ENCODE results near the gene LIN52.
"Not testable (repeated sequence)": the region's sequence is repeated elsewhere in the genome, so short reads cannot be mapped to it uniquely, and the experiment has no call there.

The LIN52 gene

DNA sequence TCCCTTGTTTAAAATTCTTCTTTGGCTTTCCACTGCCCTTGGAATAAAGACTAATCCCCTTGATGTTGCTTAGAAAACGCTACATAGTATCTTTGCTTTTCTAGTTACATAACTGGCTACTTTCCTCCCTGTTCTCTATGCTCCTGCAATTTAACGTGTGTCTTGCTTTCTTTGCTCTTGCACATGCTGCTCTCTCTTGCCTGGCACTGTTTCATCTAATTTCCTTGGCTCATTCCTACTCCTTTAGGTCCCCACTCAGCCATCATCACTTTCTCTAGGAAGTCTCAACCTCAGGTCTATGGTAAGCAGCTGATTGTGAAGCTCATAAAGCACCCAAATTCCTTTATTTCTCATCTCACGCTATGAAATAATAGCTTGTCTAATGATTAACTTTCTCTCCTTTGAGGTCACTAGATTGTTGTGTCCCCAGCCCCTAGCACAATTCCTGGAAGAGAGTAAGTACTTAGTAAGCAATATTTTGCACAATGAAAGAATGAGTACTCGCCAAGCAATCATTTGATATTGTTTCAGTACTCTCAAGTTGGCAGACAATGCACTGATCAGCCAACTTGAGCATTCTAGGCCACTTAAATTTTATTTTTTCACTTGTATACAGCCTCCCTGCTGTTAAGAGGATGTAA is 3.8 kb upstream of the LIN52 start:
- TF ChIP-seq JUND (IDR thresholded peaks at IDR 0.05; ENCODE audit: low read depth) = no peak
- in situ Hi-C loops (cut with HindIII; ENCODE audit: low pct_unique_long_range_greater_than_20kb, low sequenced_read_pairs) = no loop called here

DNA sequence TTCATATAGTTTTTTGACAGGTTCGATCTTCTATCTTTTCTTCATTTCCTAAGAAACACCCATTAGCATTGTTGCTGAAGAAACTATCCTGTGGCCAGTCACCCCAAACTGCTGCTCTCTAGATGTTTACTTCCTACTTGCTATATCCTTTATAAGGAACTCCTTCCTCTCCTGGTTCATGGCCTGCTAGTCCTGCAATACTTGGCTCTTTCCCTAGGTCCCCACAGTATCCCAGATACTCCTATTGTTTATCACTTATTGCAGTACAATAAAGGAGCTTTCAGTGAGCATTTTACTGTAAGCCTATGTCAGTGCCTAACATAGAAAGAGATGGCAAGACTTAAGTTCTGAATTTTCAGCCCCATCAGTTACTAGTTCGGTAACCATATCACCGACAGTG is 3.3 kb upstream of the LIN52 start:
- no peak for DNase-seq (ENCODE audit: low read depth in 1 of 2, low spot score in 1 of 2)
- no peak for TF ChIP-seq JUND (IDR thresholded peaks at IDR 0.05; ENCODE audit: low read depth)
- in situ Hi-C loops (cut with HindIII; ENCODE audit: low pct_unique_long_range_greater_than_20kb, low sequenced_read_pairs) = no loop called here

More for the DNA sequence above, 3.8 kb upstream of the LIN52 start:
- no peak for DNase-seq (ENCODE audit: low read depth in 1 of 2, low spot score in 1 of 2)

GRCh38 chr14:74083161-74083560 is 1.6 kb upstream of the LIN52 start:
- TF ChIP-seq JUND (IDR thresholded peaks at IDR 0.05; ENCODE audit: low read depth) = no peak
- DNase-seq (ENCODE audit: low read depth in 1 of 2, low spot score in 1 of 2) = no peak
- in situ Hi-C loops (cut with HindIII; ENCODE audit: low pct_unique_long_range_greater_than_20kb, low sequenced_read_pairs) = no loop called here

GRCh38 chr14:74083784-74084276 is 926 bp upstream of the LIN52 start:
- no peak for TF ChIP-seq JUND (IDR thresholded peaks at IDR 0.05; ENCODE audit: low read depth)
- in situ Hi-C loops (cut with HindIII; ENCODE audit: low pct_unique_long_range_greater_than_20kb, low sequenced_read_pairs) = no loop called here
- DNase-seq (ENCODE audit: low read depth in 1 of 2, low spot score in 1 of 2) = no peak

DNA sequence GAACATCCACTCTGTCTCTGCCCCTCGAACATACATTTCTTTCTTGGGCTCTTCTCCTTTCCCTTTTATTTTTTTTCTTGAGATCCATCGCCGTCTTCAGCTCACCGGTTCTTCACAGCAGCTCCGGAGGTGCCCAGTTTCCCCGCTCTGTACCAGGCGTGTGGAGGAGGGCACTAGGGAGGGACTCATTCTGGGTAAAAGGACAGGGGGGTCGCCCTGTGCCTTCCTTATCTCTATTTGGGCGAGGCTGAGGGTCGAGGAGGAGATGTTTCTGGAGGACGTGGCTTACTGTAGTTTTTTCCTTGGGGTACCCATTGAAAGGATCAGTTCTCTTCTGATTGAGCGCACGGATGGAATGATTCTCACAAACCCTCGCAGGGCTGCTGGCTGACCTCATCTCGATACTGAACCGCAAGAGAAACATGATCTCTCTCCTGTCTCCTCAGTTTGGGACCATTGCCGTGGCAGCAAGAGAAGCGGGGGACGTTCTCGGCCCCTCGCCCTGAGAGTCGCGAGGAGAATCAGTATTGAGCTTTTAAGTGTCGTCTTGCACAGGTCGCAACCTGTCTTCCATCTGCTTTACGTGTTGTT is 386 bp downstream of the LIN52 start:
- no peak for TF ChIP-seq JUND (IDR thresholded peaks at IDR 0.05; ENCODE audit: low read depth)
- no peak for DNase-seq (ENCODE audit: low read depth in 1 of 2, low spot score in 1 of 2)
- in situ Hi-C loops (cut with HindIII; ENCODE audit: low pct_unique_long_range_greater_than_20kb, low sequenced_read_pairs) = no loop called here

DNA sequence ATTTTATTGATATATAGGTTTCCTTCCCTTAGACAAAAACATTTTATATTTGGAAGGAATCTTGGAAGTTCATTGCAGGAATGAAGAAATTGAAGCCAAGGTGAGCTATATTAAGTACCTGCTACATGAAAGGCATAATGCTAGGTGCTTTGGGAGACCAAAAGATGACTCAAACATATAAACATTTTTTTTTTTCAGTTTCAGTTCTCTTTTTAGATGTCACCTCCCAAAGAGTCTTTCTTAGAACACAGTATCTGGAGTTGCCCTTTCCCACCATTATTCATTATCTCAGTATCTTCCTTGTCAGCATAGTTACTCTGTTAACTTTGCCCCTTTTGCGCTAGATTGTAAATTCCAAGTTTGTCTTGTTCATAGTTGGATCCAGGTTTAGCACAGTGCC is 1.1 kb downstream of the LIN52 start:
- in situ Hi-C loops (cut with HindIII; ENCODE audit: low pct_unique_long_range_greater_than_20kb, low sequenced_read_pairs) = no loop called here
- no peak for TF ChIP-seq JUND (IDR thresholded peaks at IDR 0.05; ENCODE audit: low read depth)
- DNase-seq (ENCODE audit: low read depth in 1 of 2, low spot score in 1 of 2) = no peak

DNA sequence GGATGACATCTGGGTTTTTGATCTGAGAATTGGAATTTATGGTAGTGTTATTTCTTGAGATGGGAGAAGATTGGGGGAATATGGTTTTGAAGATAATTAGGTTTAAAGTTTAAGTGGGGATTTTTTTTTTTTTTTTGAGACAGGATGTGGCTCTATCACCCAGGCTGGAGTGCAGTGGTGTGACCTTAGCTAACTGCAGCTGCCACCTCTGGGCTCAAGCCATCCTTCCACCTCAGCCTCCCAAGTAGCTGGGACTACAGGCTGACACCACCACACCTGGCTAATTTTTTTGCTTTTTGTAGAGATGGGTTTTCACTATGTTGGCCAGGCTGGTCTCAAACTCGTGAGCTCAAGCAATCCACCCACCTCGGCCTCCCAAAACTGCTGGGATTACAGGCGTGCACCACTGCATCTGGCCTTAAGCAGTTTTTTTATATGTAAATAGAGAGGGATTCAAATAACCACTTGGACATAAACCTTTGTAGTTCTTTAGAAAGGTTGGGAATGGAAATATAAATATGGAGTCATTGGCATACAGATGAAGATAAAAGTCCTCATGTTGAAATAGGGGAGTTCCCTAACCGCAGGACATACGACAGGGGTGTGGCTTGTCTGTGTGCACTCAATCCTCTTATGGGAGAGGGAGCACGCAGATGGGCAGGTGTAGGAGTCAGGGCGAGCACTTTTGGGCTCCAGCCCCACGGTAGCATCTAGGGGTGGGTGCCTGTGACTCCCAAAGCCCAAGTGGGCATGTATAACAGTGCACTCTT is 4.7 kb downstream of the LIN52 start:
- peak in 1 of 2 experiments; percentile 9 for DNase-seq (ENCODE audit: low read depth in 1 of 2, low spot score in 1 of 2)
- no peak for TF ChIP-seq JUND (IDR thresholded peaks at IDR 0.05; ENCODE audit: low read depth)
- in situ Hi-C loops (cut with HindIII; ENCODE audit: low pct_unique_long_range_greater_than_20kb, low sequenced_read_pairs) = no loop called here

- TF ChIP-seq JUND (IDR thresholded peaks at IDR 0.05; ENCODE audit: low read depth) = no peak
- in situ Hi-C loops (cut with HindIII; ENCODE audit: low pct_unique_long_range_greater_than_20kb, low sequenced_read_pairs) = no loop called here
- no peak for DNase-seq (ENCODE audit: low read depth in 1 of 2, low spot score in 1 of 2)
Measured at GRCh38 chr14:74105381-74105780, 20.6 kb downstream of the LIN52 start.

GRCh38 chr14:74109369-74109768 is 24.6 kb downstream of the LIN52 start:
- no peak for TF ChIP-seq JUND (IDR thresholded peaks at IDR 0.05; ENCODE audit: low read depth)
- in situ Hi-C loops (cut with HindIII; ENCODE audit: low pct_unique_long_range_greater_than_20kb, low sequenced_read_pairs) = no loop called here
- DNase-seq (ENCODE audit: low read depth in 1 of 2, low spot score in 1 of 2) = no peak

DNA sequence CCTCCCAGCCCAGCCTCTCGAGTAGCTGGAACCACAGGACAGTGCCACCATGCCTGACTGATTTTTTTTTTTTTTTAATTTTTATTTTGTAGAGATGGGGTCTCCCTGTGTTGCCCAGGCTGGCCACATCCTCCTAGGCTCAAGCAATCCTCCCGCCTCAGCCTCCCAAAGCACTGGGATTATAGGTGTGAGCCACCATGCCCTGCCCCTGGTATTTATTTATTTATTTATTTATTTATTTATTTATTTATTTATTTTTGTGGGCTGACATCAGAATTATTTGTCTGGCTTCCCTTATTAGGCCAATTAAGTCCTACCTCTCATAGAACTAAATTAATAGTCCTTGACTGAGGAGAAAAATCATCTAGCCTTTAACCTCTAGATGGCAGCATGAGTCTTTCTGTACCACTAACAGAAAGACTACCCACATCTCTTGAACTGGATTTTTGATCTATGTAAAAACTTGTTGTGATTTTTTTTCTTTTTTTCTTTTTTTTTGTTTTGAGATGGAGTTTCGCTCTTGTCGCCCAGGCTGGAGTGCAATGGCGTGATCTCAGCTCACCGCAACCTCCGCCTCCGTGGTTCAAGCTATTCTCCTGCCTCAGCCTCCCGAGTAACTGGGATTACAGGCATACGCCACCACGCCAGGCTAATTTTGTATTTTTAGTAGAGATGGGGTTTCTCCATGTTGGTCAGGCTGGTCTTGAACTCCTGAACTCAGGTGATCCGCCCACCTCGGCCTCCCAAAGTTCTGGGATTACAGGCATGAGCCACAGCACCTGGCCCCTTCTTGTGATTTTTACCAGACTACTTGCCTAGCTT is 26.9 kb downstream of the LIN52 start:
- in situ Hi-C loops (cut with HindIII; ENCODE audit: low pct_unique_long_range_greater_than_20kb, low sequenced_read_pairs) = not testable (repeated sequence)
- DNase-seq (ENCODE audit: low read depth in 1 of 2, low spot score in 1 of 2) = peak; percentile 50 to 78

DNA sequence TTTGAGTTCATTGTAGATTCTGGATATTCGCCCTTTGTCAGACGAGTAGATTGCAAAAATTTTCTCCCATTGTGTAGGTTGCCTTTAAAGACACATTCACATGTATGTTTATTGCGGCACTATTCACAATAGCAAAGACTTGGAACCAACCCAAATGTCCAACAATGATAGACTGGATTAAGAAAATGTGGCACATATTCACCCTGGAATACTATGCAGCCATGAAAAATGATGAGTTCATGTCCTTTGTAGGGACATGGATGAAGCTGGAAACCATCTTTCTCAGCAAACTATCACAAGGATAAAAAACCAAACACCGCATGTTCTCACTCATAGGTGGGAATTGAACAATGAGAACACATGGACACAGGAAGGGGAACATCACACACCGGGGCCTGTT is 40.7 kb downstream of the LIN52 start:
- DNase-seq (ENCODE audit: low read depth in 1 of 2, low spot score in 1 of 2); in situ Hi-C loops (cut with HindIII; ENCODE audit: low pct_unique_long_range_greater_than_20kb, low sequenced_read_pairs): not testable (repeated sequence)

DNA sequence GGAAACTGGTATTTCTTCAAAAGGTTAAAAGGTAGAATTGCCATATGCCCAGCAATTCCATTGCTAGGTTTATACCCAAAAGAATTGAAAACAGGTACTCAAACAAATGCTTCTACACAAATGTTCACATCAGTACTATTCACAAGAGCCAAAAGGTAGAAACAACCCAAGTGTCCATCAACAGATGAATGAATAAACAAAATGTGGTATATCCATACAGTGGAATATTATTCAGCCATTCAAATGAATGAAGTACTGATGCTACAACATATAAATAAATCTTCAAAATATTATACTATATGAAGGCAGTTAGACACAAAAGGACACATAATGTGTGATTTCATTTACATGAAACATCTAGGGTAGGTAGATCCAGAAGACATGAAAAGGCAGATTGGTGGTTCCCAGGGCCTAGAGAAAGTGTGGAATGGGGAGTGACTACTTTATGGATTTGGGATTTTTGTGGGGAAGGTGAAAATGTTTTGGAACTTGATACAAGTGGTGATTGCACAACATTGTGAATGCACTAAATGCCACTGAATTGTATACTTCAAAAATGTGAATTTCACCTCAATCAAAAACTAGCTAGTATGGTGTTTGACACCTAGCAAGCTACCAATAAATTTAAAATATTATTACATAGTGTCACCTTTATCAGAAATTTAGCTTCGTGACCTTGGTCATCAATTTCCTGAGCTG is 41.7 kb downstream of the LIN52 start:
- no peak for DNase-seq (ENCODE audit: low read depth in 1 of 2, low spot score in 1 of 2)
- in situ Hi-C loops (cut with HindIII; ENCODE audit: low pct_unique_long_range_greater_than_20kb, low sequenced_read_pairs) = no loop called here
- no peak for TF ChIP-seq JUND (IDR thresholded peaks at IDR 0.05; ENCODE audit: low read depth)
